NCI-H2227 treated with DMSO at 0.1 percent for 48 hours (cell line): ENCODE results near the gene TYW1B.
"Not testable (repeated sequence)": the region's sequence is repeated elsewhere in the genome, so short reads cannot be mapped to it uniquely, and the experiment has no call there.

Experiments used
- DNase-seq: peaks from one replicate; lab custom pipeline; 2025; lab: John Stamatoyannopoulos, UW

The TYW1B gene

DNA sequence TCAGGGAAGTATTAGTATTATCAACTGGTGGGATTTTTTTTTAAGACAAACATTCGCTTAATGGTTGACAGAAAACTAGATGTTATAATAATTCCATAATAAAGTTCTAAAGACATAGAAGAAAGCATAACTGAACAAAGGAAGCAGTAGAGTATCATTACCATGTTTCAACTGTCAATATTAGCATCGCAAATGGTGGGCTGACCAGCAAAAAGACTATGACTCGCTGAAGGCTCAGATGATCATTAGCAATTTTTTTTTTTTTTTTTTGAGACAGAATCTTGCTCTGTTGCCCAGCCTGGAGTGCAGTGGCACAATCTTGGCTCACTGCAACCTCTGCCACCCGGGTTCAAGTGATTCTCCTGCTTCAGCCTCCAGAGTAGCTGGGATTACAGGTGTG, 74.8 kb downstream of the TYW1B start:
- not testable (repeated sequence) for DNase-seq

GRCh38 chr7:72751978-72752377, 76.0 kb downstream of the TYW1B start:
- DNase-seq, result no peak

DNA sequence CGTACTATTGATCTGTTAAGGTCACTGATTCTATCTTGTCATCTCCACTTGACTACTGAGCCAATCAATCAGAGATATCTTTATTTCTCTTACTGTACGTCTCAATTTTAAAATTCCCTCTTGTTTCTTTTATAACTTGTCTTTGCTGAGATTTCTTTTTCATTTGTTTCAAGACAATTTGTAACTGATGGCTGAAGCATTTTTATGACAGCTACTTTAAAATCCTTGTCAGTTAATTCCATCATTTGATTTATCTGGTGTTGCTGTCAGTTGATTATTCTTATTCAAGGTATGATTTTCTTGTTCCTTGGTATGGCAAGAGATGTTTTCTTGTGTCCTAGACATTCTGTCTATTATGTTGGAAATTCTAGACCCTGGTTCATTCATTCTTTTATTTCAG, 76.6 kb downstream of the TYW1B start:
- DNase-seq, result no peak

DNA sequence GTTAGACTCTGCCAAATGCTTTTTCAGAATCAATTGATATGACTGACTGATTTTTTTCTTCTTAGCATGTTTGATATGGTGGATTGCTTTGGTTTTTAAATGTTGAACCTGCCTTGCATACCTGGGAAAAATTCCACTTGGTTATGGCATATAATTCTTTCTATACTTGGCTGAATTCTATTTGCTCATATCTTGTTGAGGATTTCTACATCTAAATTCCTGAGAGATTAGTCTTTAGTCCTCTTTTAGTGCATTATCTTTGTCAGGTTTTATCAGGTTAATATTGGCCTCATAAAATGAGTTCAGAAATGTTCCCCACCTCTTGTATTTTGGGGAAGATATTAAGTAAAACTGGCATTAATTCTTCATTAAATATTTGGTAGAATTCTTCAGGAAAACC, 79.4 kb downstream of the TYW1B start:
- DNase-seq, result not testable (repeated sequence)

GRCh38 chr7:72744244-72744926, 83.6 kb downstream of the TYW1B start:
- not testable (repeated sequence) for DNase-seq

DNA sequence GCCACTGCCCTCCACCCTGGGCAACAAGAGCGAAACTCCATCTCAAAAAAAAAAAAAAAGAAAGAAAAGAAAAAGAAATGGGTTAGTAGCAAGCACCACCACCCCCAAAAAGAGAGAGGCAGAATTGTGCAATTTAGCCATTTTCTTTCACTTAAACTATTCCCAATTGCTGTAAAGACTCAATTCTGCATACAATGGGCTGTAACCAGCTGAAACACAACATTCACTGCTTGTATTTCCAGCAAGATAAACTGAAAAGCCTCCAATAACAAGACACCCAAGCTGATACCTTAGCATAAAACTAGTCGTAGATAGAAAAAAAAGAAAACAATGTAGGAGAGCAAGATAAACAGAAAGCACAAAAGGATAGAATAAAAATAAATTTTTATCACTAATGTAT, 84.2 kb downstream of the TYW1B start:
- DNase-seq, result not testable (repeated sequence)

- DNase-seq, result not testable (repeated sequence)
These were observed 88.3 kb downstream of the TYW1B start for GRCh38 chr7:72739716-72740115.

- DNase-seq, result not testable (repeated sequence)
These were observed 92.1 kb downstream of the TYW1B start for GRCh38 chr7:72735855-72736254.

GRCh38 chr7:72730815-72731214, 97.2 kb downstream of the TYW1B start:
- DNase-seq, result not testable (repeated sequence)

DNA sequence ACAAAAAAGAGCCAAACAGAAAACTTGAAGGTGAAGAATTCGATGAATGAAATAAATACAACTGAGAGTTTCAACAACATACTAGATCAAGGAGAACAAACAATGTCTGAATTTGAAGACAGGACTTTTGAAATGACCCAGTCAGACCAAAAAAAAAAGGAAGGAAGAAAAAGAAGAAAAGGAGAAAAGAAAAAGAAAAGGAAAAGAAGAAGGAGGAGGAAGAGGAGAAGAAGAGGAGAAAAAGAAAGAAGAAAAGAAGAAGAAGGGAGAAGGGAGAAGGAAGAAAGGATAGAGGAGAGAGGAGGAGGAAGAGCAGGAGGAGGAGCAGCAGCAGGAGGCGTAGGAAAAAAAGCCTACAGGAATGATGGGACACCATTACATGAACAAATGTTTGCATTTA, 97.6 kb downstream of the TYW1B start:
- DNase-seq, result not testable (repeated sequence)

DNA sequence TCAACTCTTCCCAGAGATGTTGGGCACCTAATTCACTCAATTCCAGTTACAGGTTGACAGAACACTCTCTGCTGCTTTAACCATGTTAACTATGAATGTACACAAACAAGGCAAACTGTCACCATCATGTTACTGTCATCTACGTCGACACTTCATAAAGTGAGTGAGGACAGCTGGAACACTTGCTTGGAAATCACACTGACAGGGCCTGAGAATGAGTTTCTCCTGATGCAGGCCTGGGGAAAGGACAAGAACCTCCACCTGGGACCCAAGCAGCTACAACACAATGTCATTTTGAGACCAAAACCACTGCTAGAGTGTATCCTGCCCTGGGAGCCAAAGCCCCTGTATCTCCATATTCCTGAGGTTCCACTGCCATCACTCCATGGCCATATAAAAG, 98.9 kb downstream of the TYW1B start:
- DNase-seq, result not testable (repeated sequence)

DNA sequence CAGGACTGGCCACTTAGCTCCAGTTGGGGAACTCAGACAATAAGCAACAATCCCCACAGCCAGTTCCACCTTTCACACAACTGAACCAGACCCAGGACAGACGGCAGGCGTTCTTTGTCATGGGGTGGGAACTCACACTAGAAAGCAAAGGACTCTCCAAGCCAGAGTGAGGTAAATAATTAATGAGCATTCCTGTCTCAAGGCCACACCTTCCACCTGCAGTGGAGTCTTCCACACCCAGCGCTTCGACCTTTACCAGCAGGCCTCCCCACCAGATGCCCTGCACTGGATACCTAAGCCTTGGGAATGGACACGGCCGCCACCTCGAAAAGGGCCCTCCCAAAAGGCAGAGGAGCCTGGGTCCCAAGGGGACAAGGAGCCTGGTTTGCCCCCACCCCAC, 105.3 kb downstream of the TYW1B start:
- DNase-seq, result not testable (repeated sequence)

DNA sequence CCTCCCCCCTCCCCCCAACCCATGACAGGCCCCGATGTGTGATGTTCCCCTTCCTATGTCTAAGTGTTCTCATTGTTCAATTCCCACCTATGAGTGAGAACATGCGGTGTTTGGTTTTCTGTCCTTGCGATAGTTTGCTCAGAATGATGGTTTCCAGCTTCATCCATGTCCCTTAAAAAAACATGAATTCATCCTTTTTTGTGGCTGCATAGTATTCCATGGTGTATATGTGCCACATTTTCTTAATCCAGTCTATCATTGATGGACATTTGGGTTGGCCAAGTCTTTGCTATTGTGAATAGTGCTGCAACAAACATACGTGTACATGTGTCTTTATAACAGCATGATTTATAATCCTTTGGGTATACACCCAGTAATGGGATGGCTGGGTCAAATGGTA, 107.1 kb downstream of the TYW1B start:
- not testable (repeated sequence) for DNase-seq

DNA sequence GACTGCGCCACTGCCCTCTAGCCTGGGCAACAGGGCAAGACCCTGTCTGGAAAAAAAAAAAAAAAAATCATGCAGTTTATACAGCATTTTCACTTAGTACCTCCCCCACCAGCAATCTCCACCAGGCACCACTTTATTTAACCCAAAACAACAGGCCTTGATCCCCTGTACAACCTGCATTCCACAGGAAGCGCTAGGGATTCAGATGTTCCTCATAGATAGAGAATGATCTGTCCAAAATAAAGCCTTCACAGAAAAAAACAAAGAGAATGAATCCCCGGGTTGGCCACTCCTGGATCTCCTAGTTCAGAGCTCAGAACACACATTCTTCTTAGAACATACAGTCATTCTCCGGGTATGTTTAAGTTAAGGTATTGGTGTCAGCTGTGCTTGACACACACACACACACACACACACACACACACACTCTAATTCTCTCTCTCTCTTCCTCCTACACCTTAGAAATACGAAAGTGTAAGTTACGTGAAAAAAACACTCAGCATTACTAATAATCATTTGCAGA, 110.7 kb downstream of the TYW1B start:
- DNase-seq, result not testable (repeated sequence)

GRCh38 chr7:72711927-72712326, 116.1 kb downstream of the TYW1B start:
- DNase-seq, result not testable (repeated sequence)

DNA sequence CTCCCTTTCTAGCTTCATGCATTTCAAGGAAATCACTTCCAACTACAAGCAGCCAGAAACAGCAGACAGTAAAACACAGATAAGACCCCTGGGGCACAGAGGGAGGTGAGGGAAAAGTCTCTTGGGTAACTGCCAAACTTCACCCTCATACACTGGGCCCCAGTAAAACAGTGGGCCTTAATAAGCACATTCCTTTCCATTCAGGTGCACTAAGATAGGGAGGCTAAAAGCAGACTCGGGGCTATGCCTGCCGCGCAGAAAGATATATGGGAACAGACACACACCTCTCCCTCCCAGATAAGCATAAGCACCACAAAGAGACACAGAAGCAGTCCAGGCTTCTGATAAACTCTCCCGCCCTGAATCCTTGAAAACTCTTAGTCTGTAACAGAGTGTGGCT, 117.0 kb downstream of the TYW1B start:
- no peak for DNase-seq

DNA sequence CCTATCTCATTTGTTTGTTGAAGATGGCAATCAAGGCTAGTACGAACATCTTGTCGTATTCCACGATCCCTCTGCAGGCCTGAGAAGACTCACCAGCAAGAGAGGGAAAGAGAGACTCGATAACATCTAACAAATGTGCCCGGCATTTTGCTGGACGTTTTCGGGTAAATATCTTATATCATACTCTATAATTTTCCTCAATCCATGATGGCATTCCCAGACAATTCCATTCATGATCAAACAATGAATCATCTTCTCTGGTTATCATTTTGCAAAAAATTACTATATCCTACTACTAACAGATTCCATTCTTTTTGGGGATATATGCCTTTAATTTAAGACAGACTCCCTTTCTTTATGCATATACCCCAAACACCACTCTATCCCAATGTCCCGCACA, 118.1 kb downstream of the TYW1B start:
- DNase-seq, result no peak

DNA sequence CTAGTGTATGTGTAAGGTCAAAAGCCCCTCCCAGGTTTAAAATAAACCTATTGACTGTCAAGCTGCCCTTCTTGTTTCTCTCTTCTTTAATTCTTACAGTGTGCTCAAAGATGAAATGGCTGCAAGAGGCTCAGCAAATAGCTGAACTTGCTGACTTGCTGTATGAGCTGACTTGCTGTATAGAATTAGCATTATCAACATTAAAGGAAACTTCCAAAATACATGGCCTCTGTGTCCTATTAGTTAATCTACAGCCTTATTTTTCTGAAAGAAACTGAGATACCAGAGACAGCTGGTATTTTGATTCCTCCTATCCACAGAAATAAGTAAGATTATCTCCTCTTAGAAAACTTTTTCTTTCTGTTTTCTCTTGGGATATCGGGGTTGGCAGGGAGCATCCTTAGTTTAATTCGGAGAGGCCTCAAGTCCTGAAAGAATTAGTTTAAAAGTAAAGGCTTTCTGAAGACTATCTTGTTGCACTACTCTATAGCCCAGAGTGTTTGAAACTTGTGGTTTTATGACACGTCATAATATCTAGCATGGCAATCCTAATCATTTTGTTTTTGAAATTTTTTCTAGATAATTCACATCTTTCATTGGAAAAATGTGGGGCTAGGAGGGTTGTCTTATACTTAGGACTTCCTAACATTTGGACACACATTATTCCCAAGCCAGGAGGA, 119.5 kb downstream of the TYW1B start:
- not testable (repeated sequence) for DNase-seq

DNA sequence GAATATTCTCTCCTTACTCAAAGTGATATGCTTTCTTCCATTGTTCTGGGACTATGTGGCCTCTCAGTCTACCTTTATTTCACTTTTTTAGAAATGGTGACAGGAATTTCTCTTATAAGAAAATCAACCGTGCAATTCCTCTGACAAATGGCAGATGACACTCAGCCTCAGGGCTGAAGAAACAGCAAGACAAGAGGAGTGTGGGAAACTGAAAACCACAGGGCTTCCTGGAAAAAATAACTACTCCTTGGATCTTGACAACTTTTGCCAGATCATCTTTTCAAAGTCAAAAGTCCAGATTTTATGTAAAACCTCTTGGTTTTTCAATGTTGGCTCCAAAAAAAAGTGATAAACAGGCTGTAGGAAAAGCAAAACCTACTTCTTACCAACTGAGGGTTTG, 121.5 kb downstream of the TYW1B start:
- no peak for DNase-seq

DNA sequence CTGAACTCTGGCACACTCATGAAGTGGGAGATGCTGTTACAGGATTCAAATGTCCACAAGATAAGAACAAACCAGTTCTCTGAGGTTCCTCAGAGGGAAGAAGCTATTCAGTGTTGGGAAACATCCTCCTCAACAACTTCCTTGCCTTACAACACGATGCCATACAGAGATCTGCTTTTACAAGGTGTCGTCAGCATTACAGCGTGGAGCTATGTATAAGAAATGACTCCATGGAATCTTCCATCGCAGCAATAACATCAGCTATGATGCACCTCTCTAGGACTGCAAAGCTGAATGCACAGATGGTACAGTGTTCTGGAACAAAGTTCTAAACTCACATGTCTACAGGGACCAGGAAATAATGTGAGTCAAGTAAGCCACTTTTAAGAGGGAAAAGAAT, 122.3 kb downstream of the TYW1B start:
- not testable (repeated sequence) for DNase-seq

GRCh38 chr7:72704894-72705293, 123.1 kb downstream of the TYW1B start:
- DNase-seq, result no peak

DNA sequence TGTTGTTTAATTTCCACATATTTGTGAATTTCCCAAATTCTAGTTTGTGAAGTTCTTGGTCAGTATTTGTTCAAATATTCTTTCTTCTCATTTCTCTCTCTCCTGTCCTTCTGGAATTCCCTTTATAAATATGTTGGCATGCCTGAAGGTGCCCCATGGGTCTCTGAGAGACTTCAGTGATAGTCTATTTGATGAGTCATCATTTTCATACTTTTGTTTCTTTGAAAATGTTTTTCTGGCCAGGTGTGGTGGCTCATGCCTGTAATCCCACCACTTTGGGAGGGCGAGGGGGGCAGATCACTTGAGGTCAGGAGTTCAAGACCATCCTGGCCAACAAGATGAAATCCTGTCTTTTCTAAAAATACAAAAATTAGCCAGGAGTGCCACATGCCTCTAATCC, 127.5 kb downstream of the TYW1B start:
- DNase-seq, result not testable (repeated sequence)

GRCh38 chr7:72697066-72697465, 130.9 kb downstream of the TYW1B start:
- not testable (repeated sequence) for DNase-seq
